Lung (tissue), 12 donors: ENCODE measurements around the gene GGA1. TPM values are rescaled to one million over a fixed set of nuclear protein-coding genes. Genes with fewer than 3 reads are reported as not detected.

ENCODE experiments used
- ATAC-seq: fragments of 200-7000 bp; cut with Tn5 transposase; one replicate; pipeline ENCODE4 v1.9.1; 2020; ENCODE audit warnings: moderate number of reproducible peaks; ENCODE audit not compliant: insufficient read depth, low FRiP score
- DNase-seq, 3 donors: peaks; one replicate each; pipeline ENCODE4 v3.0.0-alpha.2; 2013 to 2017
- H3K27ac ChIP-seq, 2 donors: one replicate each; pipeline ENCODE4 v1.5.1; 2013; ENCODE audit warnings: mild to moderate bottlenecking in 2 of 2, moderate library complexity in 2 of 2, control low read depth in 1 of 2, inconsistent platforms in 1 of 2, low read depth in 1 of 2, low read length in 1 of 2
- H3K27me3 ChIP-seq, 3 donors: one replicate each; pipeline ENCODE4 v1.5.1; 2013; ENCODE audit warnings: low read length in 2 of 3; ENCODE audit not compliant: control insufficient read depth in 3 of 3, insufficient read depth in 3 of 3
- H3K36me3 ChIP-seq, 4 donors: one replicate each; pipeline ENCODE4 v1.5.1; 2013; ENCODE audit warnings: low read length in 4 of 4, mild to moderate bottlenecking in 1 of 4, moderate library complexity in 1 of 4; ENCODE audit not compliant: control insufficient read depth in 4 of 4, insufficient read depth in 4 of 4
- H3K4me1 ChIP-seq, 5 donors: one replicate each; pipeline ENCODE4 v1.5.1; 2013; ENCODE audit warnings: low read length in 5 of 5, mild to moderate bottlenecking in 2 of 5, moderate library complexity in 1 of 5; ENCODE audit not compliant: control insufficient read depth in 5 of 5, insufficient read depth in 5 of 5
- H3K4me3 ChIP-seq: one replicate; pipeline ENCODE4 v1.5.1; 2013; ENCODE audit warnings: mild to moderate bottlenecking, control low read depth, moderate library complexity
- H3K9ac ChIP-seq, 2 donors: one replicate each; pipeline ENCODE4 v1.5.1; 2013; ENCODE audit warnings: low read length in 2 of 2, control low read depth in 1 of 2; ENCODE audit not compliant: insufficient read depth in 1 of 2
- H3K9me3 ChIP-seq, 4 donors: one replicate each; pipeline ENCODE4 v1.5.1; 2013; ENCODE audit warnings: low read length in 3 of 4, mild to moderate bottlenecking in 1 of 4, moderate library complexity in 1 of 4; ENCODE audit not compliant: control insufficient read depth in 4 of 4, insufficient read depth in 3 of 4
- WGBS, 2 donors: extraction: QIAGEN DNeasy Blood & Tissue Kit; methylation state at CpG; one replicate each; pipeline ENCODE4 v1.1.7; 2013; 5-methylcytosine and 5-hydroxymethylcytosine counted together
- polyA plus RNA-seq, 2 donors: library from polyadenylated mRNA; stranded (reverse); fragments of 200-250 nt; gene quantifications; one replicate each; pipeline ENCODE4 v1.2.1, GENCODE V29; 2013
- total RNA-seq, 2 donors: library from RNA; depleted of rRNA in 1 of 2; stranded (reverse); fragments of >200 nt in 1 of 2; gene quantifications; one replicate each; pipeline ENCODE4 v1.2.1, GENCODE V29; 2014 to 2021
- TF ChIP-seq, protein P1 (sequence below): IDR thresholded peaks from 2 replicates; pipeline ENCODE4 v1.5.1; 2012; ENCODE audit warnings: mild to moderate bottlenecking; ENCODE audit errors: control extremely low read depth, extremely low read depth
- donor health status: control.
- donor health status: control.
- donor health status: Bipolar disorder and iron deficiency.
- donor health status: healthy.
- donor health status: DM: yes; HTN: yes; CAD: no.

The GGA1 gene
- total and polyA plus RNA-seq, 4 donors, result 51.5 to 72.4 (median 57.5) TPM

GRCh38 chr22:37570661-37570976 lies 38.0 kb upstream of the GGA1 start:
- peak overlapping the region in 1 of 2 donors; percentile 5 for H3K27ac ChIP-seq
- WGBS, 2 donors, result 84 to 86% methylated on average over 4 of the region's 4 CpGs
- DNase-seq, result no peak
- H3K27me3 ChIP-seq, result no peaks in the 10 kb centered on the region
- H3K4me3 ChIP-seq, result no peak overlapping the region
- H3K9me3 ChIP-seq, result no peaks in the 10 kb centered on the region
- H3K4me1 ChIP-seq, result peaks cover 0 to 15% (median 5%) of the 10 kb centered on the region in 5 donors
- H3K9ac ChIP-seq, result no peak overlapping the region
- peaks cover 0 to 30% (median 16%) of the 10 kb centered on the region in 4 donors for H3K36me3 ChIP-seq
- TF ChIP-seq, protein P1, sequence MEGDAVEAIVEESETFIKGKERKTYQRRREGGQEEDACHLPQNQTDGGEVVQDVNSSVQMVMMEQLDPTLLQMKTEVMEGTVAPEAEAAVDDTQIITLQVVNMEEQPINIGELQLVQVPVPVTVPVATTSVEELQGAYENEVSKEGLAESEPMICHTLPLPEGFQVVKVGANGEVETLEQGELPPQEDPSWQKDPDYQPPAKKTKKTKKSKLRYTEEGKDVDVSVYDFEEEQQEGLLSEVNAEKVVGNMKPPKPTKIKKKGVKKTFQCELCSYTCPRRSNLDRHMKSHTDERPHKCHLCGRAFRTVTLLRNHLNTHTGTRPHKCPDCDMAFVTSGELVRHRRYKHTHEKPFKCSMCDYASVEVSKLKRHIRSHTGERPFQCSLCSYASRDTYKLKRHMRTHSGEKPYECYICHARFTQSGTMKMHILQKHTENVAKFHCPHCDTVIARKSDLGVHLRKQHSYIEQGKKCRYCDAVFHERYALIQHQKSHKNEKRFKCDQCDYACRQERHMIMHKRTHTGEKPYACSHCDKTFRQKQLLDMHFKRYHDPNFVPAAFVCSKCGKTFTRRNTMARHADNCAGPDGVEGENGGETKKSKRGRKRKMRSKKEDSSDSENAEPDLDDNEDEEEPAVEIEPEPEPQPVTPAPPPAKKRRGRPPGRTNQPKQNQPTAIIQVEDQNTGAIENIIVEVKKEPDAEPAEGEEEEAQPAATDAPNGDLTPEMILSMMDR, result no peak
- ATAC-seq, result no peak

- peaks cover 0 to 10% (median 5%) of the 10 kb centered on the region in 5 donors for H3K4me1 ChIP-seq
- H3K9me3 ChIP-seq, result no peaks in the 10 kb centered on the region
- no peak overlapping the region for H3K9ac ChIP-seq
- TF ChIP-seq, protein P1, result no peak
- H3K27me3 ChIP-seq, result no peaks in the 10 kb centered on the region
- no peak for ATAC-seq
- no peak overlapping the region for H3K4me3 ChIP-seq
- DNase-seq, result no peak
- WGBS, 2 donors, result 76 to 78% methylated on average over 16 of the region's 16 CpGs
- peaks cover 0 to 22% (median 12%) of the 10 kb centered on the region in 4 donors for H3K36me3 ChIP-seq
- H3K27ac ChIP-seq, result no peak overlapping the region
These were observed 37.2 kb upstream of the GGA1 start for GRCh38 chr22:37571258-37571991.

- TF ChIP-seq, protein P1, result no peak
- Histone ChIP-seq H3K4me1 (peaks cover 0 to 10% (median 5%) of the 10 kb centered on the region in 5 donors), H3K9ac (no peak overlapping the region), H3K27me3 (no peaks in the 10 kb centered on the region), H3K36me3 (peaks cover 0 to 16% (median 8%) of the 10 kb centered on the region in 4 donors), H3K27ac (no peak overlapping the region), H3K9me3 (no peaks in the 10 kb centered on the region), H3K4me3 (no peak overlapping the region)
- DNase-seq, result no peak
- WGBS, 2 donors, result 95% methylated on average over 8 of the region's 8 CpGs
- ATAC-seq, result no peak
These were observed 36.7 kb upstream of the GGA1 start for GRCh38 chr22:37571992-37572373.
